SHP77 (cell line): Measurements from ENCODE around the gene MYO7A.
A peak's percentile ranks its signal among the peaks of the same experiment; 100 is the strongest.

Source experiments
- DNase-seq, 2 experiments: peaks; one replicate each; lab custom pipeline; 2025; lab: John Stamatoyannopoulos, UW

MYO7A gene

DNA sequence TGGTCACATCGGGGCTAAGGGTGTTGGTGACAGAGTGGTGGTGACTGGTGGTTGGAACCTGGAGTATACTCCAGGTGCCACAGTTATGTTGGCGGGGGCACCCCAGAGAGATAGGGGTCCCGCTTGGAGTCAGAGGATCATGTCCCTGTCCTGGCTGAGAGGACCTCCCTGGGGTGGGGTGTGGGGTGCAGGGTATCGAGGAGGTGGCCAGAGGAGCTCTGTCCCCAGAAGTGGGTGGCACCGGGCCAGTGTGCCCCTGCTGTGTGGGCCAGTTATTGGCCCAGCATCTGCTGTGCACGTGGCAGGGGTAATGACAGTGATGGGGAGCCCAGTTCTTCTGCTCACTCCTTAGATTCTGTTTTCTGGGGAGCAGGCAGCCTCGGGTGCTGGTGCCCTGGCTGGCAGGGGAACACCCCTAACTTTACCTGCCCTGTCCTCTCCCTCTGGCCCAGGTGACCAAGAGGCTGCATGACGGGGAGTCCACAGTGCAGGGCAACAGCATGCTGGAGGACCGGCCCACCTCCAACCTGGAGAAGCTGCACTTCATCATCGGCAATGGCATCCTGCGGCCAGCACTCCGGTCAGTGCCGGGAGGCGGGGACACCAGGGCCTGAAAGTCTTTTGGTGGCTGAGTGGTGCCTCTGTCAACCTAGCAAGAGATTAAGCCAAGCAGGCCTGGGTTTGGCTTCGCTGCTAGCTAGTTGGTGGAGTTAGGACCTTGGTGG lies 56.3 kb downstream of the MYO7A start:
- no peak for DNase-seq

DNA sequence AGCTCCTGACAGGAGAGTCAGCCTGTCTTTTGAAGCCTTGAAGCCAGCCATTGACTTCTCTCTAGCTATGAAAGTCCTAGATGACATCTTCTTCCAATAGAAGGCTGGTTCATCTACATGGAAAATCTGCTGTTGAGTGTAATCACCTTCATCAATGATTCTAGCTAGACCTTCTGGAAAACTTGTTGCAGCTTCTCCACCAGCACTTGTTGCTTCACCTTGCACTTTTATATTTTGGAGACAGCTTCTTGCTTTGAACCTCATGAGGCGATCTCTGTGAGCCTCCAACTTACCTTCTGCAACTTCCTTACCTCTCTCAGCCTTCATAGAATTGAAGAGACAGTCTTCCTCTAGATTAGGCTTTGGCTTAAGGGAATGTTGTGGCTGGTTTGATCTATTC lies 58.3 kb downstream of the MYO7A start:
- no peak for DNase-seq

DNA sequence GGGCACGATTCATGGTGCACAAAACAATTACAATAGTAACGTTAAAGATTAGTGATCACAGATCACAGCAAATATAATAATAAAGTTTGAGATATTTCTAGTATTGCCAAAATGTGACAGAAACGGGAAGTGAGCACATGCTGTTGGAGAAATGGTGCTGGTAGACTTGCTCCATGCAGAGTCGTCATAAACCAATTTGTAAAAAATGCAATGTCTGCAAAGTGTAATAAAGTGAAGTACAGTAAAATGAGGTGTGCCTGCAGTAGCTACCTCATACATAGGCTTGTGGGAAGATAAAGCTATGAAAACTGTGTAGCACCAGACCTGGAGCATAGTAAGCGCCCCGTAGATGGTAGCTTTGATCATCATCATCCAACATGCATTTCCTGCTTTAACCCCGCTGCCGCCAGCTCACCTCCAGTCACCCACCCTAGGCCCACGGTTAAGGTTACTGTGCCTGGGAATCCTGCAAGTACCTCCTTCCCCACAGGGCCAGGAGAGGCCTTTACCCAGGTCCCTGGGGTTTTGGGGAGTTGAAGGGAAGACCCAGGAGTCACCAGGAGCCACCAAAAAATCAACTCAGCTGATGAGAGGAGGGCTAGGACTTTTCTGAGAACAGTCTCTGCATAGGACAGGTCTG lies 59.2 kb downstream of the MYO7A start:
- no peak for DNase-seq

DNA sequence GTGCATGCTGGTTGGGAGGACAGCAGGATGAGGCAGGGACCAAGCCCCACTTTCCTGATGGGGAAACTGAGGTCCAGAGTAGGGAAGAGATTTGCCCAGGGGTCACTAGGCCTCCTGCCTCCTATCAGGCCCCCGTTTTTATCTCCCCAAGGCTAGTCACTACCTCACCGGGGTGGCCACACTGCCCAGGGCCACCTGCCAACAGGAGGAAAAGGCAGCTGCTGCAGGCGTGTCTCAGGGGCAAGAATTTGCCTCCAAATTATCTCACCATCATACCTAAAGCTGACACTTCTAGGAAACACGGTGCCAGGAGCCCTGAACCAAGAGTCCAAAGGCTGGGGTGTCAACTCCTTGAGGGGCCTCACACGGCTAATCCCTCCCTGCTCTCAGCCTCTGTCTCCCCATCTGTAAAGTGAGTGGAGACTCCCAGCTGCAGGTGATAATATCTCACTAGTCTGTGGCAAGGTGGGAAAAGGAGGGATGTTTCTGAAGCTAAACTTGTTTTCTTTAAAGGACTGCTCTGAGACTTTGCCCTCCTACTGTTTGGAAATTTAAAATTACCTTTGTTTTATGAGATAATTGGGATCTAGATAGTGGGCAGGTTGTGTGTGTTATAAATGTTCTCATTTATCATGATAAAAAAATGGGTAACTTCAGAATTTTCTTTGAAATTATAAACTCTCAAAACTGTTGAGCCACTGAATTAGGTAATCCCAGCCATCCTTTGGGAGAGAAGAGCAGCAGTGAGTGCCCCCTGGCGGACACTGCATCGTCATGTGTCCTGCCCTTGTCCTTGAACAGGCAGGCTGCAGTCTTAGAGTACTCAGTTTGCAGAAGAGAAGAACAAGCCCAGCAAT lies 60.0 kb downstream of the MYO7A start:
- peak; percentile 70 to 80 for DNase-seq

DNA sequence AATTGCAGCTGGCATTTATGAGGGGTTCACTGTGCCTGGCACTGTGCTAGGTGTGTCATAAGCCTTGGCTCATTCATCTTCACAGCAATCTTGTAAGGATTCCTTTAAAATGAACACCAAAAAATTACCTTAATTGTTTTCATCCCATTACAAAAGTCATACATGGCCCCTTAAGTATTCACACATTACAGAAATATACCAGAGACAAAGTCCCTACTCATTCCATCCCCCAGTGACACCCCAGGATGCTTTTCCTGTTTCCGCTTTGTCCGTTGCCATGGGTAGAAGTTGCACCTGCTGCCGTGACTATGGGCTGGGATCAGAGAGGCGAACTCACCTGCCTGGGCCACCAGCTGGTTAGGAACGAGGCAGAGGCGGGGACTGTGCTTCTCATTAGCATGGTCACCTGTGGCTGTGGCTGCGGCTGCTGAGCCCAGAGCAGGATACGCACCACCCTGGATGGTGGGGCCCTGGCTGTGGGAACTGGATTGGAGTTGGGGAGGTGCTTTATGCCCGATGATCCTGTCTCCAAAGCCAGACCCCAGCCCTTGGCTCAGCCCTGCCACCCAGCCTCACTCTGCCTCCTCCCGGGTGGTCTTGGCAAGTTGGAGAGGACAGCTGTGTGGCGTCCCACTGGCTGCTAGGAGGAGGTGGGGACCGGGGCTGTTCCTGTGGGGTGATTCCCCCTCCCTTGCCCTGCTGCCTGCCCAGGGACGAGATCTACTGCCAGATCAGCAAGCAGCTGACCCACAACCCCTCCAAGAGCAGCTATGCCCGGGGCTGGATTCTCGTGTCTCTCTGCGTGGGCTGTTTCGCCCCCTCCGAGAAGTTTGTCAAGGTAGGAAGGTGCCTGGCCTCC lies 60.8 kb downstream of the MYO7A start:
- DNase-seq = peak; percentile 37 to 54

DNA sequence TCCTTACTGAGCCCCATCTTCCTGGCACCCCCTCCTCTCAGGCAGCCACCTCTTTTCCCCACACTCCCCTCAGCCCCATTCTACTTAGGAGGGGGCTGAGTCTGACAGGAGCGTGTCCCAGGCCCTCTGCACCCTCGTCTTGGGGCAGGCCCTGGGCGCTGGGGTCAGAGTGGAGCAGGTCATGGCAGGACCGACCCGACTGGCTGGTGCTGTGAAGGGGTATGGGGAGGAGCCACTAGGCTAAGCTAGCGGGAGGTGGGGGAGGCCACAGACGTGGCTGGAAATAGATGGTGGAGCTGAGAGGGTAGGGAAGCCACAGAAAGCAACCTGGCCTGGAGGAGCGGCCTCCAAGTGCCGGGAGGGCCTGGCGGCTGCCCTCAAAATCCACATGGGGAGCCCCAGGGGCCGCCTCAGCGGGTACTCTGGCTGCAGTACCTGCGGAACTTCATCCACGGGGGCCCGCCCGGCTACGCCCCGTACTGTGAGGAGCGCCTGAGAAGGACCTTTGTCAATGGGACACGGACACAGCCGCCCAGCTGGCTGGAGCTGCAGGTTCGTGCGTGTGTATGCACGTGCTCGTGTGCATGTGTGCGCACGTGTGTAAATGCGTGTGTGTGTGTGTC lies 61.7 kb downstream of the MYO7A start:
- DNase-seq = no peak

DNA sequence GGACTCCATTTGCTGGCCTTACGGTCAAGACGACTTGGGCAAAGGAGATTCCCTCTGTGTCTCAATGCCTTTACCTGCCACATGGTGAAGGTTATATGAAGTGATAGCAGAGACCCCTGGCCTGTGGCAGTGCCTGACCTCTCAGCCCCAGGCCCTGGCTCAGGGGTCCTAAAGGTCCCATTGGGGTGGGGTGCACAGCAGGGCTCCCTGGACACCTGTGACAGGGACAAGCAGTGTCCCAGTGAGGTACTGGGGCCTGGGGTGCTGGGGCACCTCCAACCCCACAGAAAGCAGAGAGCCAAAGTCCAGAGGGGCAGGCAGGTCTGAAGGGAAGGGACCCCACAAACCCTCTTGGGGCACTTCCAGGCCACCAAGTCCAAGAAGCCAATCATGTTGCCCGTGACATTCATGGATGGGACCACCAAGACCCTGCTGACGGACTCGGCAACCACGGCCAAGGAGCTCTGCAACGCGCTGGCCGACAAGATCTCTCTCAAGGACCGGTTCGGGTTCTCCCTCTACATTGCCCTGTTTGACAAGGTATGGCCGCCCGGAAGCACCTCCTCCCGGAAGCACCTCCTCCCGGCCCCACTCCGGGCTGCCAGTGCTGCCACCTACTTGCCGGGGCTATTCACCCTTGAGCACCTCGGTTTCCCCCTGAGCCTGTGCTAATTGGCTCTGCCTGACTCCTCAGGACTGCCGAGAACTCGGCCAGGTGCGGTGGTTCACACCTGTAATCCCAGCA lies 62.5 kb downstream of the MYO7A start:
- no peak for DNase-seq

DNA sequence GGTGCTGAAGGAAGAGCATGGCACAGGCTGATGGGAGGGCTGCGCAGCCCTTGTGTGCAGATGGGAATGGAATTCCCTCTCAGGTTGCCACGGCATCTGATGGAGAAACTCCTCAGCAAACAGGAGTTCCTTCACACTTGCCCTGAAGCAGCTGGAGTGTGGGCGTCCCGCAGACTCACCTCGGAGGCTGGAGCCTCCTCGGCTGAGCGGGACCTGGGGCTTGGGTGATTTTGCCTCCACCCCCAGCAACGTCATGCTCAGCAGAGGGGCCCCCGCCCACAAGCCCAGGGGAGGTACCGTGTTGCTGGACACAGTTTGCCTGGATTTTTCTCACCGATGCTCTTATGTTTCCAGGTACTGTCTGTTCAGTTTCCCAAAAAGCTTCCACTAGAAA lies 63.4 kb downstream of the MYO7A start:
- peak in 1 of 2 experiments; percentile 62 for DNase-seq

DNA sequence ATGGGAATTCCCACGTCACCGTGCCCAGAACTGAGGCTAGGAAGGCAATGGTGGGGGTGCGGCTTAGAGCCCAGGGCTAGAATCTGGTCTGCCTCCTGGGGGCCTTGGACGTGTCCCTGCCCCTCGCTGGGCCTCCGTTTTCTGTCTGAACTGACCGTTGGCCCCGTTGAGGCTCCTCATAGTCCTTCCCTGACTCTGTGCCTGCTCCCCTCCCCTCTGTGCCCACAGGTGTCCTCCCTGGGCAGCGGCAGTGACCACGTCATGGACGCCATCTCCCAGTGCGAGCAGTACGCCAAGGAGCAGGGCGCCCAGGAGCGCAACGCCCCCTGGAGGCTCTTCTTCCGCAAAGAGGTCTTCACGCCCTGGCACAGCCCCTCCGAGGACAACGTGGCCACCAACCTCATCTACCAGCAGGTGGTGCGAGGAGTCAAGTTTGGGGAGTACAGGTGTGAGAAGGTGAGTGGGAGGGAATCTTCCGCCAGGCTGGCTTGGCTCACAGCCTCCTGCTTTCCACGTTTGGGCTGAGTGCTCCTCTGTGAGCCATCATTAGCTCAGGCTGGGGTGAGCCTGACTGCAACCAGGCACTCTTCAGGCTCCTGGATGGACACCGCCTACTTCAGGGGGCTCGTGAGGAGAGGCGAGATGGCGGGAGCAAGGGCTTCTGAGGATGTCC lies 63.9 kb downstream of the MYO7A start:
- peak; percentile 97 for DNase-seq

DNA sequence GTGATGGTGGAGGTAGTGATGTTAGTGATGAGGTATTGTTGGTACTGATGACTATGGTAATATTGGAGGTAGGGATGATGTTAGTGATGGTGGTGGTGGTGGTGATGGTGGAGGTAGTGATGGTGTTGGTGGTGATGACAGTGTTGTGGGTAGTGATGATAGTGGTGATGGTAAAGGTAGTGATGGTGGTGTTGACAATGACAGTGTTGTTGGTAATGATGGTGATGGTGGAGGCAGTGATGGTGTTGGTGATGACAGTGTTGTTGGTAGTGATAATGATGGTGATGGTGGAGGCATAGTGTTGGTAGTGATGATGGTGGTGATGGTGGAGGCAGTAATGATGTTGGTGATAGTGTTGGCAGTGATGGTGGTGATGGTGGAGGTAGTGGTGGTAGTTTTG lies 65.1 kb downstream of the MYO7A start:
- DNase-seq = no peak

DNA sequence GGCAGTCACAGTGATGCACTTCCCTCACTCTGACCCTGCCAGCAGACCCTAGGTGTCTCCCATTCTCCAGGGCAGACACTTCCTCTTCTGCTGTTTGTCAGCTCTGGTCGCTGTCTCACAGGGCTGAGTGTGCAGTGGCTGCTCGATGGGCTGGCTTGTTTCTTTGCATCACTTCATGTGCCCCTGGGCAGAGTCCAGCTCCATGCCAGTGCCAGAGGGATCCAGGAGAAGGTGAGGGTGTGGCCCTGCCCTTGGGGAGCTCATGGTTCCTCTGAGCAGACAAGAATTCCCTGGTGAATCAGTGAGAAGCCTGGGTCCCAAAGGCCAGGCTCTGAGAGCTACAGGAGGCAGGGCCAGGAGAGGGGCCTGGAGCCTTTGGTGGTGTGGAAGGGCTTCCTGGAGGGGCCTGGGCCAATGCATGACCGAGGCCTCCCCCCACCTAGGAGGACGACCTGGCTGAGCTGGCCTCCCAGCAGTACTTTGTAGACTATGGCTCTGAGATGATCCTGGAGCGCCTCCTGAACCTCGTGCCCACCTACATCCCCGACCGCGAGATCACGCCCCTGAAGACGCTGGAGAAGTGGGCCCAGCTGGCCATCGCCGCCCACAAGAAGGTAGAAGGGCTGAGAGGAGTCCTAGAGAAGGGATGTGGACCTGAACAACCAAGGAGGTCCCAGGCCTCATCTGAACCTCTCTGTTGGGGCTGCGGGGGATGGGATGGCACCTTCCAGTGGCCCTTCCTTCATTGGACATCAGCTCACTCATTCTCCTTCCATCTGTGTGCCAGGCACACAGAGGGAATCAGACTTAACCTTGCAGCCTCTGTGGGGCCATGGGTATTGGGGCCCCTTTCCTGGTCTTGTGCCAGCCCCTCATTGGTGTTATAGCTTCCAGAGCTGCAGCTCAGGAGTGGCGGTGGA lies 66.1 kb downstream of the MYO7A start:
- DNase-seq = no peak

DNA sequence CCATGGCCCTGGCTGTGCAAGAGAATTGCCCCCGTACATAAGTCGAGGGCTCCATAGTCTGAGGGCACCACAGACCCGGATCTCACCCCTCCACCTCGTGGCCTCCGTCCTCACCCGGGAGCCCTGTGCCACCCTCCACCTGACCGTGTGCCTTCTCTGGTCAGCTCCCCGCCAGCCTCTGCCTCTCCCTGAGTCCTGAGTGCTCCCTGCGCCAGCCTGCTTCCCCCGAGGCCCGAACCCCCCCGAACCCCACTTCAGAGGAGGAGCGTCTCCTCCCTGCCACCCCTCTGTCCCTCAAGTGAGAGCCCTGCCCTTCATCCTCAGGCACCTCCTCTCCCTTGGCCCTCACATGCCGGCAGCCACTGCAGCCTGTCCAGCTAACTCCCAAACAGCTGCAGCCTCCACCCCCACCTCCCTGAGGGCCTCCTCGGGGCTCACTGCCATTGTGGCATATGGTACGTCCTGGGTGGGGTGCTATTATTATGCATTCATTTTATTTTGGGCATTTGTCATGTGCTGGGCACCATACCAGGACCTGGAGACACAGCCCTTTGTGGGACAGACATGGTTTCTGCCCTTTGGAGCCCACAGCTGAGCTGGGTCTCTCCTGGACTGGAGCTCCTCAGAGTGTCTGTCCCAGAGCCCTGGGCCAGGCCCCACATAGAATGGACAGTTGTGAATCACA lies 67.2 kb downstream of the MYO7A start:
- no peak for DNase-seq

DNA sequence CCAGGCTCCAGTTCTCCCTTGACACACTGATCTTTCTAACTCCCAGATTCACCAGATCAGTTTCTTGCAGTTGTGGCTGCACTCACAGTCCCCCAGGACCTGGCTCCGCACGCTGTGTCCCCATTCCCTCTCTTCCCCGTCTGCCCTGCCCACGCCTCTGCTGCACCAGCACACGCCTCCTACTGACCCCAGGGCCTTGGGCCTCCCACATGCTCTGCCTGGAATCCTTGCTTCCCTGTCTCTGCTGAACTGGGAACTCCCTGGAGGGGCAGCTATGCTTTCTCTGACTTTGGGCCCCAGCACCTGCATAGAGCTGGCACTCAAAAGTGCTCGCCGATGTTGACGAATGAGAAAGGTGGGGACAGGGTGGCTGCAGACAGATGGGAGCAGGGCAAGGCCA lies 68.9 kb downstream of the MYO7A start:
- DNase-seq = no peak

DNA sequence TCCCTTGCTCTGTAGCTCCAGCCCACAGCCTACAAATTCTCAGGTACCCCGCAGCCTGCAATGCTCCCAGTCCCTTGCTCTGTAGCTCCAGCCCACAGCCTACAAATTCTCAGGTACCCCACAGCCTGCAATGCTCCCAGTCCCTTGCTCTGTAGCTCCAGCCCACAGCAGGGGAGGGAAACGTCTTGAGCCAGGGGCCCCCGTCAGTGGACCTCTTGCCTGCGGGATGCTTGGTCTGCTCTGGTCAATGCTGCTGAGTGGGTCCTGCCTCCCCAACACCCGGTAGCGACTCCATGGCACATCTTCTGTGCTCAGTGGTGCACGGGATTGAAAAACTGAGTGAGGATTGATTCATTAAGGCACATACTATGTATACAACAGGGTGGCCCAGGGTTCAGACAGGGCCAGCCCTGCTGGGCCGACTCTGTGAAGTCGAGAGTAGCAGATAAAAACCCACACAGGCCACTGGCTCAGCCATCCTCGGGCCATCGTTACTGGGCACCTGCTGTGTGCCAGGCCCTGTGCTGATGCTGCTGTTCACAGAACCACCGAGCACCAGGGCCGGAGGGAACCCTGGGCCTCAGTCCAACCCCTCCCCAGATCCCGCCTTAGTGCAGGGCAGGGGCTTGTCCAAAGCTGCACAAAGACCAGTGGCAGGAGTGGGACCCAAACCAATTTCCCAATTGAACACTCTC lies 69.7 kb downstream of the MYO7A start:
- no peak for DNase-seq

DNA sequence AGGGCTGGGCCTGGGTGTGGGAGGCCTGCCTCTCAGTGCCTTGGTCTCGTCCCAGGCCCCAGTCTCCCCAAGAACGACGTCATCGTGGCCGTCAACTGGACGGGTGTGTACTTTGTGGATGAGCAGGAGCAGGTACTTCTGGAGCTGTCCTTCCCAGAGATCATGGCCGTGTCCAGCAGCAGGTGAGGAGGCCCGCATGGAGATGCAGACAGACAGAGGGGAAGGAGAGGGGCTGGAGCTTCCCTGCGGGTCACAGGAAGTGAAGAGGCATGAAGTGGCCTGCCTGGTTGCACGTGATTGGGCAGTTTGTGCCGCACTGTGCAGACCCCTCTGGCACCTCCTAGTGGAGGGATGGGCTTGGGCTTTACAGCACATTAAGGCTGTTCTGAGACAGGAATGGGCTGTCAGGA lies 70.4 kb downstream of the MYO7A start:
- peak in 1 of 2 experiments; percentile 43 for DNase-seq

DNA sequence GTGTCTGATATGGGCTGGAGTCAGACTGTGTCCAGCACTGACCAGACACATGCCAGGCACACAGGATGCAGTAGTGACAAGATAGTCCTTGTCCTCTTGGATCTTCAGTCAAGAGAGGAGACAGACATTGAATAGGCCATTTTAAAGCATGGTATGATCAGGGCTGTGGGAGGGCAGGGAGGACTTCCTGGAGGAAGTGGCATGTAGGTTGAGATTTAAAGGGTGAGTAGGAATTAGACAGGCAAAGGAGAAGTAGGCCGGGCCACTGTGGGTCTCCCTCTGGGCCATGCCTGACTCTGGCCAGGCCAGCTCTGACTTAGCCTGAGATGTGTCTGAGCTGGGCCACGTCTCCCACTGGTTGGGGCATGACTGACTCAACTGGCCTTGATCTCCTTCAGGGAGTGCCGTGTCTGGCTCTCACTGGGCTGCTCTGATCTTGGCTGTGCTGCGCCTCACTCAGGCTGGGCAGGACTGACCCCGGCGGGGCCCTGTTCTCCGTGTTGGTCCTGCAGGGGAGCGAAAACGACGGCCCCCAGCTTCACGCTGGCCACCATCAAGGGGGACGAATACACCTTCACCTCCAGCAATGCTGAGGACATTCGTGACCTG lies 71.2 kb downstream of the MYO7A start:
- no peak for DNase-seq
